Measurements from ENCODE around the gene IL10.
A peak's percentile ranks its signal among the peaks of the same experiment; 100 is the strongest.
"Not testable (repeated sequence)": the region's sequence is repeated elsewhere in the genome, so short reads cannot be mapped to it uniquely, and the experiment has no call there.

The IL10 gene

GRCh38 chr1:206793620-206794019 is 21.3 kb upstream of the IL10 start:
- no peak for DNase-seq (ENCODE audit: low read depth in 2 of 2)

- DNase-seq (ENCODE audit: low read depth in 2 of 2): no peak
Measured at GRCh38 chr1:206792939-206793607, 20.8 kb upstream of the IL10 start.

- DNase-seq (ENCODE audit: low read depth in 2 of 2): no peak
Measured at GRCh38 chr1:206790502-206791250, 18.4 kb upstream of the IL10 start.

- DNase-seq (ENCODE audit: low read depth in 2 of 2): no peak
Measured at GRCh38 chr1:206788487-206789050, 16.3 kb upstream of the IL10 start.

GRCh38 chr1:206787891-206788290 is 15.6 kb upstream of the IL10 start:
- DNase-seq (ENCODE audit: low read depth in 2 of 2): no peak

GRCh38 chr1:206786212-206786886 is 14.1 kb upstream of the IL10 start:
- DNase-seq (ENCODE audit: low read depth in 2 of 2): no peak

- DNase-seq (ENCODE audit: low read depth in 2 of 2): no peak
Measured at GRCh38 chr1:206785182-206785765, 13.0 kb upstream of the IL10 start.

- peak in 1 of 2 donors; percentile 35 for DNase-seq (ENCODE audit: low read depth in 2 of 2)
Measured at GRCh38 chr1:206784471-206784903, 12.2 kb upstream of the IL10 start.

- DNase-seq (ENCODE audit: low read depth in 2 of 2): no peak
Measured at GRCh38 chr1:206783506-206783905, 11.2 kb upstream of the IL10 start.

GRCh38 chr1:206782448-206782847 is 10.2 kb upstream of the IL10 start:
- no peak for DNase-seq (ENCODE audit: low read depth in 2 of 2)

- no peak for DNase-seq (ENCODE audit: low read depth in 2 of 2)
Measured at GRCh38 chr1:206779638-206780037, 7.3 kb upstream of the IL10 start.

- not testable (repeated sequence) for DNase-seq (ENCODE audit: low read depth in 2 of 2)
Measured at GRCh38 chr1:206778911-206779310, 6.6 kb upstream of the IL10 start.

GRCh38 chr1:206778031-206778430 is 5.7 kb upstream of the IL10 start:
- DNase-seq (ENCODE audit: low read depth in 2 of 2): no peak

- DNase-seq (ENCODE audit: low read depth in 2 of 2): no peak
Measured at GRCh38 chr1:206776229-206776628, 3.9 kb upstream of the IL10 start.

GRCh38 chr1:206774093-206774492 is 1.8 kb upstream of the IL10 start:
- no peak for DNase-seq (ENCODE audit: low read depth in 2 of 2)

GRCh38 chr1:206771338-206771692 is 979 bp downstream of the IL10 start:
- DNase-seq (ENCODE audit: low read depth in 2 of 2): no peak

- DNase-seq (ENCODE audit: low read depth in 2 of 2): no peak
Measured at GRCh38 chr1:206770531-206771337, 1.6 kb downstream of the IL10 start, which contains the start of gene IL19. Gene IL19, plus strand, starts transcription at chr1:206770773. Its CDS starts 65,890 bp downstream, at chr1:206836663.

GRCh38 chr1:206769304-206769731 is 3.0 kb downstream of the IL10 start:
- DNase-seq (ENCODE audit: low read depth in 2 of 2): no peak

- DNase-seq (ENCODE audit: low read depth in 2 of 2): no peak
Measured at GRCh38 chr1:206768472-206769303, 3.6 kb downstream of the IL10 start.

GRCh38 chr1:206766251-206766856 is 5.9 kb downstream of the IL10 start:
- peak; percentile 43 to 50 for DNase-seq (ENCODE audit: low read depth in 2 of 2)
